ENCODE measurements around the gene RBAK. TPM values are rescaled to one million over a fixed set of nuclear protein-coding genes. Genes with fewer than 3 reads are reported as not detected.

Gene RBAK
- total RNA-seq, 1 experiment from 2014 or later = 16.2 TPM

GRCh38 chr7:5053175-5053574 is 7.5 kb downstream of the RBAK start:
- H3K79me2 ChIP-seq (ENCODE audit: insufficient read depth, low read length) = peaks cover 64% of the 10 kb centered on the region
- no peaks in the 10 kb centered on the region for H3K9me2 ChIP-seq (ENCODE audit: insufficient read depth)
- no peaks in the 10 kb centered on the region for H3K27me3 ChIP-seq (ENCODE audit: insufficient read depth, low read length)
- no peaks in the 10 kb centered on the region for H3K4me1 ChIP-seq (ENCODE audit: control insufficient read depth in 1 of 2, insufficient read depth in 2 of 2, low read length in 2 of 2)
- H3K9me3 ChIP-seq (ENCODE audit: control insufficient read depth in 1 of 2, insufficient read depth in 1 of 2, low read depth in 1 of 2, low read length in 2 of 2) = peaks cover 0 to 17% of the 10 kb centered on the region in 2 experiments; a peak in 3 of 4 replicates
- BruUV-seq (replicated peaks) = no TSS peak
- ChIA-PET POLR2A (no interaction called here), RAD21 (ENCODE audit: low non-redundant PET in 1 of 2, low total read pairs in 2 of 2, uncharacterized antibody in 2 of 2, unreplicated experiment in 2 of 2) (no interaction called here), CTCF (no interaction called here)
- ATAC-seq (no peak), DNase-seq (ENCODE audit: low read depth, low spot score) (no peak)
- TF ChIP-seq ZFX (IDR thresholded peaks at IDR 0.05) = no peak
- no peak overlapping the region for H3K4me3 ChIP-seq (replicated peaks in 1 of 2; ENCODE audit: low read depth in 1 of 2, low read length in 2 of 2)
- intact Hi-C loops (cut with micrococcal nuclease) = no loop called here
- peaks cover 31 to 67% of the 10 kb centered on the region in 2 experiments for H3K36me3 ChIP-seq (ENCODE audit: control insufficient read depth in 1 of 2, insufficient read depth in 2 of 2, low read length in 2 of 2)
- H3K27ac ChIP-seq (ENCODE audit: low read depth, low read length) = no peak overlapping the region
- H3K4me2 ChIP-seq (ENCODE audit: low read length) = no peak overlapping the region
- no peak overlapping the region for H2AFZ ChIP-seq (ENCODE audit: low read depth, low read length, poor library complexity, severe bottlenecking)
- no peak overlapping the region for H3K9ac ChIP-seq (ENCODE audit: low read length)
- H4K20me1 ChIP-seq (ENCODE audit: insufficient read depth) = no peaks in the 10 kb centered on the region

DNA sequence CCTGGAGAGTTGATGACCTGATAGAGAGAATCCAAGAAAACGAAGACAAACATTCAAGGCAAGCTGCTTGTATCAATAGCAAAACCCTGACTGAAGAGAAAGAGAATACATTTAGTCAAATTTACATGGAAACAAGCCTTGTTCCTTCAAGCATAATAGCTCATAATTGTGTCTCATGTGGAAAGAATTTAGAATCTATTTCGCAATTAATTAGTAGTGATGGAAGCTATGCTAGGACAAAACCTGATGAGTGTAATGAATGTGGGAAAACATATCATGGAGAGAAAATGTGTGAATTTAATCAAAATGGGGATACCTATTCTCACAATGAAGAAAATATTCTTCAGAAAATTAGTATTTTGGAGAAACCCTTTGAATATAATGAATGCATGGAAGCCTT is 18.0 kb downstream of the RBAK start:
- Histone ChIP-seq H4K20me1 (ENCODE audit: insufficient read depth) (no peaks in the 10 kb centered on the region), H3K4me3 (replicated peaks in 1 of 2; ENCODE audit: low read depth in 1 of 2, low read length in 2 of 2) (no peak overlapping the region)
- intact Hi-C loops (cut with micrococcal nuclease) = no loop called here

More for the DNA sequence above, 18.0 kb downstream of the RBAK start:
- BruUV-seq (replicated peaks) = no TSS peak
- H3K36me3 ChIP-seq (ENCODE audit: control insufficient read depth in 1 of 2, insufficient read depth in 2 of 2, low read length in 2 of 2) = peaks cover 27 to 85% of the 10 kb centered on the region in 2 experiments
- H3K27me3 ChIP-seq (ENCODE audit: insufficient read depth, low read length) = no peaks in the 10 kb centered on the region
- CTCF ChIA-PET = no interaction called here
- H3K9me2 ChIP-seq (ENCODE audit: insufficient read depth) = no peaks in the 10 kb centered on the region
- no peaks in the 10 kb centered on the region for H3K4me1 ChIP-seq (ENCODE audit: control insufficient read depth in 1 of 2, insufficient read depth in 2 of 2, low read length in 2 of 2)
- H3K27ac ChIP-seq (ENCODE audit: low read depth, low read length) = no peak overlapping the region
- peaks cover 71 to 82% of the 10 kb centered on the region in 2 experiments for H3K9me3 ChIP-seq (ENCODE audit: control insufficient read depth in 1 of 2, insufficient read depth in 1 of 2, low read depth in 1 of 2, low read length in 2 of 2)
- no peak overlapping the region for H3K4me2 ChIP-seq (ENCODE audit: low read length)
- H3K9ac ChIP-seq (ENCODE audit: low read length) = no peak overlapping the region
- no peaks in the 10 kb centered on the region for H3K79me2 ChIP-seq (ENCODE audit: insufficient read depth, low read length)
- DNase-seq (ENCODE audit: low read depth, low spot score) = no peak
- POLR2A ChIA-PET = no interaction called here
- RAD21 ChIA-PET (ENCODE audit: low non-redundant PET in 1 of 2, low total read pairs in 2 of 2, uncharacterized antibody in 2 of 2, unreplicated experiment in 2 of 2) = no interaction called here
- H2AFZ ChIP-seq (ENCODE audit: low read depth, low read length, poor library complexity, severe bottlenecking) = no peak overlapping the region
- no peak for ATAC-seq
- TF ChIP-seq FOSL1 (IDR thresholded peaks at IDR 0.05; ENCODE audit: low read depth) = no peak
- no peak for TF ChIP-seq ELF1 (IDR thresholded peaks at IDR 0.05; ENCODE audit: borderline replicate concordance, low read depth)
- no peak for TF ChIP-seq EZH2phosphoT487 (IDR thresholded peaks at IDR 0.05; ENCODE audit: borderline replicate concordance)
- no peak for TF ChIP-seq YY1 (IDR thresholded peaks at IDR 0.05; ENCODE audit: extremely low read depth, insufficient replicate concordance, low read depth, low read length)
